T-helper 2 cell (primary cell): Measurements from ENCODE around the gene RTN4.

Experiments used
- DNase-seq, 5 experiments: peaks; one replicate each; pipeline versions ENCODE4 v3.0.0 to v3.0.0-alpha.2; 2012 to 2022

Gene RTN4

DNA sequence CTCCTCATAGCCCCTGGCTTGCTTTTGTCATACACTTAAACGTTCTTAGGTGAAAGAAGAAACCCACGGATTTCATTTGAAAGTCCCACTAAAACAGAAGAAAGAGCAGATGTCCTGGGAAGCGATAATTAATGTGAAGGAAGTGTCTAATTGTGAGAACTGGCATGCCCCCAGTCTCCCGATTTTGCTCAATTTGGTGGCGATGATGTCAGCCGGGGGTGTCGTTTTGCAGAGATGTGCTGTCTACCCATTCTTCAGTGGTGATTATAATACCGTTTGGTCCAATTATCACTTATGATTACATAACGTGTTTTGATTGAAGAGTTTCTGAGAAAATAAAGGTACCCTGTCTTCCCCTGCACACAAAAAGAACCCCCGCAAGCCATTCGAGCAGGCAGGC is 103.1 kb downstream of the RTN4 start:
- DNase-seq, result no peak

DNA sequence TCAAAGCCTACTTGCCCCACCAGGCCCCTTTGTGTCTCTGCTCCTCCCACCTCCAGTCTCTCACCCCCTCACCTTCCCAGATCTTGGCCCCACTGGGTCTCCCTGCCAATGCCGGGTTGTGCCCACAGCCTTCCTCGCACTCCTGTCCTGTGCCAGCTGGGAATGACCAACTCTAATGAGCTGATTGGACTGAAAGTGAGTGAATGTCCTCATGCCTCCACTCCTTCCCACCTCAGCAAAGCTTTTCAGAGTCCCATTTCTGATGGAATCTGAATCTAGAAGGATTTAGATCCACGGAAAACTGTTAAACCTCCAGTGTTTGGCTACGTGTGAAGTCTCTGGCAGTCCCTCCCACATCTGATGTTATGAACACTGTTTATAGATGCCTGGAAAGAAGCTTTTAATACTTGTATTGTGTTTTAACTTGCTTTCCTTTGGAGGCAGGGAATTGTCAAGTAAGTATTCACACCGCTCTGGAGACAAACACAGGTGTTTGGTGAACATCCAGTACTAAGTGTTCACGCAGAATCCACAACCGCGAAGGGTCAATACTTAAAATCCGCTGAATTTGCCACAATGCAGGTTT is 103.9 kb downstream of the RTN4 start:
- no peak for DNase-seq

DNA sequence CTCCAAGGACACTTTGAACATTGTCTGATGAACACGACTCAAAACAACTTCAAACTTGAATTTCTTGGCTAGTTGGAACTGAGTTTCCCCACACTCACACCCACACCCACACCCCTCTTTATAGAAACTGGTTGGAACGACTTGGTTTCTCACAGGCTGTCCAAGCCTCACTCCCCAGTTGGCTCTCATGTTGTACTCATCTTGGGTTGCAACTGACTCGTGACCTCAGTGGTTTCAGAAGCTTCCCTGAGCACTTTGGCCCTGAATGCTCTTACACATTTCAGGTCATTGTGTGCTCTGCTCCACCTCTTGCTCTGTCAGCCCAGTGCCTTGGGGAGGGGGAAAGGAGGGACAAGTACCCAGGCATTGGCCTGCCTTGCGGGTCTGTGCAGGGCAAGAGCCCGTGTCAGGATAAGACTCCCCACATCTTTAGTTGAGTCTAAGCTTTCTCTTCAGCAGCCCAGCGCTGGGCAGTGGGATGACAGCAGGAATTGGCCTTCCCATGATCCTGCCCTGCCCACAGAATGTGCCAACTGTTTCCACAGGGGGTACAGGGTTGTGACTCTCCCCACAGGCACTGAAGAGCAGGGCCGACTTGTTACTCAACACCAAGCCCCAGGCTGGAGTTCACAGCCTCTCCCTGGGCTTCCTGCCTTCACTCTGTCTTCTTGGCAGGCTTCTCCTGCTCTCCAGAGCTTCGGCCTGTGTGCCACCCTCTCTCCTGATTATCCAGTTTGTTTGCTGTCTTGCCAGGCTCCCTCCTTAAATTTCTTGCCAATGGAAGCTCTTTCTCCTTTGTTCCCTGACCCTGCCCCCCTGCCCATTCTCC is 104.6 kb downstream of the RTN4 start:
- peak in 1 of 5 experiments; percentile 33 for DNase-seq

DNA sequence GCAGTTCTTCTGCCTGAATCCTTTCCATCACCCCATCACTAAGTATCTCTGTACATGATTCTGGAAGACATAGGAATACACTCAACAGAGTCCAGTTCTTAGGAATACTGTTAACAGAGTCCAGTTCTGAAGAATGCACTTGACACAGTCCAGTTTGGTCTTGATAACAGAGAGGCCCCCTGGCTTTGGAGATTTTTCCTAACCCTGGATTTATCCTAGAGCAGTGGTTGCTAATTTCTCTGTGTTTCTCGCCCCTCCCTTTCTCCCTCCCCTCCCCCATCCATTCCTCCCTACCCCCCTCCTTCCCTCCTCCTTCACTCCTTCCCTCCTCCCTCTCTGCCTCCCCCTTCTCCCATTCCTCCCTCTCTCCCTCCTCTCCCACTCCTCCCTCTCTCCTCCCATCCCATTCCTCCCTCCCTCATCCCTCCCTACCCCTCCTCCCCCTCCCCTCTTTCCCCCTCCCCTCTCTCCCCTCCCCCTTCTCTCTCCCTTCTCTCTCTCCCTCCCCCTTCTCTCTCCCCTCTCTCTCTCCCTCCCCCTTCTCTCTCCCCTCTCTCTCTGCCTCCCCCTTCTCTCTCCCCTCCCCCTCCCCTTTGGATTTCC is 105.4 kb downstream of the RTN4 start:
- no peak for DNase-seq

DNA sequence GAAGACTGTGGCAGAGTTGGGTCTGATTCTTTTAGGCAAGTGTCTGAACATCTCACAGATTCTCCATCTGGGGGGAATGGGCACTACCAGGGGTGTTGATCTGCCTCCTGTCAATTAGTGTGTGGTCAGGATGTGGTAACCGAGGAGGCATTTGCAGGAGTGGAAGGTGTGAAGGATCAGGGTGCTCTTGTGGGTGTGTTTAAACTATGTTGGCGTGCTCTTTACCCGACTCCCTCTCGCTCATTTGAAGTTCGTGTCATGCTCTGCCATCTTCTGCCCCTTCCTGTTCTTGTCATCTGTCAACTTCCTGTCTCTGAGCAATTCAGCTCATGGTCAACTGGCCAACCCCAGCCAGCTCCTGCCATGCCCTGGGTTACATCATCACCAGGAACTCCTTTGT is 107.9 kb downstream of the RTN4 start:
- DNase-seq, result peak in 2 of 5 experiments; percentile 69 to 91

DNA sequence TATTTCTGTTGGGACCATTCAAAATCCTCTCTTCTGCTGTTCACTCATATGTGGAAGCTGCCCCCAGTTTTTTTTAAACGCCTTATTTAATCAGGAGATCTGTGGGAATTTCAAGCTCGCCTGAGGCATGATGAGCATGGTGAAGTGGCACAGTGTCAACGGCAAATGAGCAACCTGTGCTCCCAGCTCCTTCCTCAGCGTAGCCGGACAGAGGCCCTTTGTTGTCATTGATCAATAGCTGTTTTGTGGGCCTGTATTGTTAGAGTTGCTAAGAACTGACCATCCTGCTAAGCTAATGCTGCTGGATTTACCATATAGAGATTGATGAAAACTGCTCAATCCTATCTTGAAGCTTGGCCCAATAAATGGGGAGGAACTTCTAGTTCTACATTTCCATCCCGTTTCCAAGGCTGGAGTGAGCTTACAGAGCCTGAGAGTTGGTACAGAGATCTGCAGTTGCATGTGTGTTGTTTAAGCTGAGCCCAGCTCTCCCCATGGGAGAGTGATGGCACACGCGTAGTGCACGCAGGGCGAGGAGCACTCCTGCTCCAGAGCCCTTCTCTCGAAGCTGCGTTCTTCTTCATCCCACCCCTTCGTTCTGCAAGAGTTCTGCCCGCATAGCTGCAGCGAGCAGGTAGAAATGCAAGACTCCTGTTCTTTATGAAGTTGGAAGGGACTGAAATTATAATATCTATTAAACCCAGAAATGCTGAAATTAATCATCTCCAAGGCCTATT is 108.8 kb downstream of the RTN4 start:
- DNase-seq, result no peak

DNA sequence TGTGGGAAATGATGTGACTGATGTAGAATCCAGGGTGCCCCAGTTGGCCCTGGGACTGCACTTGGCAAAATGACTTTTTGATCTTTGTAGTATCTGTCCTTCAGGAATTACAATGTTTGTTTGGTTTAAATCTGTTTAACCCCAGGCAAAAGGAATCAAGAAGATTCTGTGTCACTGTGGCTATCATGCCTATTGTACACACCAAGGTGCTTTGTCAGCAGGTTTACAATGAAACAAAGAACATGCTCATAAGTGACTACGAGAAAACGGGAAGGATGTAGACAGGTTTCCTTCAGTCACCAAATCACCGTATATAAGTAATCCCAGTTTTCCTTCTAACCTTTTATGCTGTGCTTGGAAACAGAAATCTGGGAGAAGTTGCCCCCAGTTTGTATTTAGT is 109.5 kb downstream of the RTN4 start:
- DNase-seq, result no peak

DNA sequence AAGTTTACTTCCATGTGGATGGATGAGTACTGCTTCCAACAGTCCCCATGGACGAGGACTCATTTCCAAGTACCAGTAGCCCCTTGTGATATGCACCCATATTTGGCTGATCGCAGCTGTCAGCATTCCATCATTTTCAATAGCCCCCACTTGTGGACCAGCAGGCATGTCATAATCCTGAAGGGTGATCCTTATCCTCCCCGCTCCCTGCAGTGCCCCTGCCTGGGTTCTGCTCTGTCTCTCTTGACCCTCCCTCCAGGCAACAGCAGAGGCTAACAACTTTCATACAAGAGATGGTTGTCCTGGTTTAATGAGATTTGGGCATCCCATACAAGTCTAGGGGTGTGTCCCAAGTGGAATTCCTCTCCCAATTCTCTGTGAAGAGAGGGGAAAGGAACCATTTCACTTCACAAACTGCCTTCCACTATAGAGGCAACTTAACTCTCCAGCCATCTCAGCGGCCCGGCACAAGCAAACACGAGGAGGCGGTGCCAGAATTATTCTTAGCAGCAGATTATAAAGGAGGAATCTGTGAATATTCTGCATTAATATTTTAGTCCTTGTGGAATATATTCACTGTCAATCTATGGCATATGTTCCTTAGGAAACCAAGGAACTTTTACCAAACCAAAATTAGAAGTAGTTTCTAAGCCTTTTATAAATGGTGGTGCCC is 110.7 kb downstream of the RTN4 start:
- no peak for DNase-seq

DNA sequence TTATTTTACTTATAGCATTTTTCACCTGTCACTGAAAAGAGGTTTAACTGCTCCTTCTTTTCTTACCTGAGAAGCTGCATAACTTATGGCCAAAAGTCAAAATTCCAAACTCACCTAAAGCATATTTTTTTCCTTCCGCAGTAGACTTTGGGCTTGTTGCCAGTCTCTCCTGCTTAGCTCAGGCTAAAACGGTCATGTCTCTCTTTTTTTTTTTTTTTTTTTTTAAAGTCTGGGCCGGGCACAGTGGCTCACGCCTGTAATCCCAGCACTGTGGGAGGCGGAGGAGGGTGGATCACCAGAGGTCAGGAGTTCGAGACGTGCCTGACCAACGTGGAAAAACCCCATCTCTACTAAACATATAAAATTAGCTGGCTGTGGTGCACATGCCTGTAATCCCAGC is 113.5 kb downstream of the RTN4 start:
- DNase-seq, result no peak

DNA sequence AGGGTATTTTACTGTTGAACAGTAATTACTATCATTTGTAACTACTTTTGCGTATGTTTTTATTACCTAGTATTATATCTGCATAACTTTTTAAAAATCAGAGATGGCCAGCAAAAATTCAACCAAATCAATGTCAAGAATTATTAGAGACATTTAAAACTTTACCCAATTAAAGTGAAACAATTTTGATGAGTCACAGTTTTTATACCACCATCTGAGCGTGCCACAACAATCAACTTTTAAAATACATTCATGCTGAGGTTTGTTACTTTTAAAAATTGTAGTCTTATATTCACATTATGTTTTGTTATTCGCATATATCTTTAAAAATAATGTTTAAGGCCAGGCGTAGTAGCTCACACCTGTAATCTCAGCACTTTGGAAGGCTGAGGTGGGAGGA is 114.9 kb downstream of the RTN4 start:
- no peak for DNase-seq

DNA sequence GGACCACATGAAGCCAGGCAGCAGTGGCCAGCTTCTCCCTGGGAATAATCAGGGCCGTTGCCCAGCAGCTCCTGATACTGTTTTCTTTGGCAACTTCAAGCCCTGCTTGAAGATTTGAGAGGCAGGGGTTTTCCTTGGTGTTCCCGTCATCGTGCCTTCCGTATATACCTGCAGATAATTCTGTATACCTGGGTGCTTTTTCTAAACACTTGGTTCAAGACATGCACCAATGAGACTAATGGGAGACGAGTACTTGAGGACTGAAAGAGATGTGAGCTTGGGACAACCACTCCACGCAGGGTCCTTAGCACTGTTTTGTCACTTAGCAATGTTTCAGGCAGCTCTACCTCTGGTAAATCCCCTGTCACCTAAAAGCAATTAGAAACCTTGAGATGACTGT is 118.8 kb downstream of the RTN4 start:
- DNase-seq, result no peak

DNA sequence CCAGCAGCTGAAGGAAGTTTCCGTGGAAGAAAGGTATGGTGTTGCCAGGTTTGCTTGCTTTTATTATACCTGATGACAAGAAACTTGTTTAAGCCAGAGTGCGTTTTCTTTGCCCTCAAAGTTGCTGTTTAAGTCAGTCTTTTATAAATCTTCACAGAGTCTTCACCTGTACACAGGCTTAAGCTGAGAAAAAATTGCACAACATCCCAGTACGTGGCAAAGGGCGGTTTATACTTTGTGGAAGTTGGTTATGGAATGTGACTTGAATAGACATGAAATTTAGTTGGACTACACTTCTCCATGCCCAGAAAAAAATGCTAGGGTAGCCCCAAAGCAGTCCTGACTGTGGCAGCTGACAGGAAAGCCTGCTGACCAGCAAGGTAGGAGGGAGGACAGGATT is 121.5 kb downstream of the RTN4 start:
- no peak for DNase-seq

DNA sequence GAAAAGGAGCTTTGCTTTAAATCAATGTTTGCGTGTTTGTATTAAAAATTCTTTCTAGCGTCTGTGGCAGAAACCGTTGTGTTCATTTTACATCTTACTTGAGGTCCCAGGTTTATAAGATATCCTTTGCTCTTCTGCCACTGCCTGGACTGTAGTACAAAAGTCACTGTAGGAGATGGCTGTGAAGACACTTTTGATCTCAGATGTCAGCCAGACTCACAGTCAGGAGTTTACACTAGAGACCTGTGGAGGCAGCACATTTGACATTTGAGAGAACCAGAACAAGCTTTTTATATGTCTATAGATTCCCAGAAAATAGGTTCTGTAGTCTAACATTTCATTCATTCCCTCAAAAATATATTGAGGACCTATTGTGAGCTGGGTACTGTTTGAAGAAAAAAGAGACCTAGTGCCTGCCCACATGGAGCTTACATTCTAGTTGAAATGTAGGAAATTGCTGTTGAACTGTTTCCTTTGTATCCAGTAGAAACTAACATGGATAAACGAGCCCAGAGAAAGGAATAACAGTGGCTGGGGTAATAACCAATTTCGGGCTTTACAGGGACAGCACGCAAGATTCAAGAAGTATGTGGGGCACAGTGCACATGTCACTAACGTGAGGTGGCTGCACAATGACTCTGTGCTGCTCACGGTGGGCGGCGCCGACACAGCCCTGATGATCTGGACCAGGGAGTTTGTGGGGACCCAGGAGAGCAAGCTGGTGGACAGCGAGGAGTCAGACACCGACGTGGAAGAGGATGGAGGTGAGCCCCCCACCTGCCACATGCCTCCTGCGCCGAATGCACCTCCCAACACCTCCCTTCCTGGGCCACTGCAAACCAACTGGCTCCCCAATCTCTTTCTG is 122.3 kb downstream of the RTN4 start:
- DNase-seq, result no peak

DNA sequence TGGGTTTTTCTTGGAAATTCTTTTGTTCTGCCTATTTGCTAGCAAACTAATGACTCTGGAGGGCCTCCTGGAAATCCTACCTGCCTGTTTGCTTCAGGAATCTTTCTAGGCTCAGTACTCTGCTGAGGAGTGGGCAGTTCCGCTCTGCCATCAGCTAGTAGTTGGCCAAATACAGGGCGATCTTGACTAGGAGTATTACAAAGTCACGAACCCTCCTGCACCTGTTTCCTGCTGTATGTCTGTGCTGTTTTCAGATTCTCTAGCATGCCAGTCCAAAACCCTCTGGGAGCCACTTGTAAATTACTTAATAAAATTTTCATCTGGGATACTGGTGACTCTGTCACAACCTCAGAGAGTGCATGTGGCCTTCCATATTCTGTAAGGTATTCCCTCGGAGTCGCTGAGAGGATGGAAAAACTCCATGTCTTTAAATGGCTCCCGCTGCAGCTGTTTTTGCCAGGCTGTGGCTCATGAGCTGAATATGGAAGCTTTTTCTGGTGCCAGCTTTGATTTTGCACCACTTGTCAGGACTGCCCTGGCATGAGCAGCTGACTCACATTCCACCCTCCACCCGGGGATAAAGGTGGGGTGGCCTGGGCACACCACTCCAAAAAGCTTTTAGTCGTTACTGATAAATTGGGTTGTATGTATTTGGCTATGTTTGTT is 123.0 kb downstream of the RTN4 start:
- no peak for DNase-seq

DNA sequence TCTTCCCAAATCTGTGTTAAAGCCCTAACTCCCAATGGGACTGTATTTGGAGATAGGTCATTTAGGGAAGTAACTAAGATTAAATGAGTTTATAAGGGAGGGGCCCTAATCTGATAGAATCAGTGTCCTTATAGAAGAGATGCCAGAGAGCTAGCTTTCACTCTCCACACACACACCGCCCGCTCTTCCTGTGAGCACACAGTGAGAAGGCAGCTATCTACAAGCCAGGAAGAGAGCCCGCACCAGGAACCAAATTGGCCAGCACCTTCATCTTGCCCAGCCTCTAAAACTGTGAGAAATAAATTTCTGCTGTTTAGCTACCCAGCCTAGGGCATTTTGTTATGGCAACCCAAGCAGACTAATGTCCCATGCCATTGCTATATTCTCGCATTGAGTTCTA is 125.2 kb downstream of the RTN4 start:
- no peak for DNase-seq

DNA sequence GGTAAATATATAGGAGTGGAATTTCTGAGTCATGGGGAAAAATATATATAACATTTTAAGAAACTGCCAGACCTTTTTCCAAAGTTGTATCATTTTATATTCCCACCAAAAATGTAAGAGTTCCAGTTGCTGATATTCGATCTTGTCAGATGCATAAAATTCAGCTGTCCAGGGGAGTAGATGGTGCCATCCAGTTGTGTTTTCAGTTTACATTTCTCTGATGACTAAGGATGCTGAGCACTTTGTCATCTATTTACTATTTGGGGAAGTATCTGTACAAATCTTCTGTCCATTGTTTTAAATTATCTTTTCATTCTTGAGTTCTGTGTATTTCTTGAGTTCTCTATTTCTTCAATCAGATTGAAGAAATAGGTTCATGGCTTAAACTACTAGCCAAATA is 126.1 kb downstream of the RTN4 start:
- no peak for DNase-seq
